Measurements from ENCODE around the gene JPH4.

The JPH4 gene

DNA sequence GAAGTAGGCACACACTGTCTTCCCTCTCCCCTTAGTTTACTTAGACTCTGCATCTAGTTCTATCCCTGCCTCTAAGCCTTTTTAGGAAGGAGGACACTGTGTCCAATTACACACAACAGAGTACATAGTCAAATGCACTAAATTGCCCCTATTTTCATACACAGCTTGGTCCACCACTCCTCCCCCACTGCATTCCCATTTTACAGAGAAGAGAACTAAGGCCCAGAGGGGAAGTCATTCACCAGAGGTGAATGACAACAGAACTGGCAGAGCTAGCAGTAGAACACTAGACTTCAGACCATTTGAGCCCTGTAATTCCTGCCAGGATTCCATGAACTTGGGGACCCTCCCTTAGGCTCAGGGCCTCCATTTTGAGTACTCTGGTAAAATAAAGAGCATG is 1.1 kb upstream of the JPH4 start:
- FAIRE-seq: no peak
- DNase-seq (ENCODE audit: insufficient read length, low spot score): no peak
- TF ChIP-seq, protein P1, sequence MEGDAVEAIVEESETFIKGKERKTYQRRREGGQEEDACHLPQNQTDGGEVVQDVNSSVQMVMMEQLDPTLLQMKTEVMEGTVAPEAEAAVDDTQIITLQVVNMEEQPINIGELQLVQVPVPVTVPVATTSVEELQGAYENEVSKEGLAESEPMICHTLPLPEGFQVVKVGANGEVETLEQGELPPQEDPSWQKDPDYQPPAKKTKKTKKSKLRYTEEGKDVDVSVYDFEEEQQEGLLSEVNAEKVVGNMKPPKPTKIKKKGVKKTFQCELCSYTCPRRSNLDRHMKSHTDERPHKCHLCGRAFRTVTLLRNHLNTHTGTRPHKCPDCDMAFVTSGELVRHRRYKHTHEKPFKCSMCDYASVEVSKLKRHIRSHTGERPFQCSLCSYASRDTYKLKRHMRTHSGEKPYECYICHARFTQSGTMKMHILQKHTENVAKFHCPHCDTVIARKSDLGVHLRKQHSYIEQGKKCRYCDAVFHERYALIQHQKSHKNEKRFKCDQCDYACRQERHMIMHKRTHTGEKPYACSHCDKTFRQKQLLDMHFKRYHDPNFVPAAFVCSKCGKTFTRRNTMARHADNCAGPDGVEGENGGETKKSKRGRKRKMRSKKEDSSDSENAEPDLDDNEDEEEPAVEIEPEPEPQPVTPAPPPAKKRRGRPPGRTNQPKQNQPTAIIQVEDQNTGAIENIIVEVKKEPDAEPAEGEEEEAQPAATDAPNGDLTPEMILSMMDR (IDR thresholded peaks at IDR 0.05; ENCODE audit: insufficient read depth, missing control alignments): no peak

DNA sequence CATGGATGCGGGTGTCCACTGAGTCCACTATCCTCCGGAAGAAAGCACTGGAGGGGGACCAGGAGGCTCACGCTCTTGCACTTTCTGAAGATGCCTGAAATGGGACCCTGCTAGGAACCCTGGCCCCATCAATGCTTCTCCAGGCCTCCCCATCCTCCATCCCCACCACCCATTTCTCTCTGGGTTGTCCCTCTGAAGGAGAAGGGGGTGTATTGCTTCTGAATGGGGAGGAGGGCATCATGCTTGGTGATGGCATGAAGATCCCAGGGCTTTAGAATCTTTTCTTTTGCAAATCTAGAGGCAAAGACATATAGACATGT is 681 bp upstream of the JPH4 start:
- TF ChIP-seq, protein P1 (IDR thresholded peaks at IDR 0.05; ENCODE audit: insufficient read depth, missing control alignments): no peak
- FAIRE-seq (no peak), DNase-seq (ENCODE audit: insufficient read length, low spot score) (no peak)

DNA sequence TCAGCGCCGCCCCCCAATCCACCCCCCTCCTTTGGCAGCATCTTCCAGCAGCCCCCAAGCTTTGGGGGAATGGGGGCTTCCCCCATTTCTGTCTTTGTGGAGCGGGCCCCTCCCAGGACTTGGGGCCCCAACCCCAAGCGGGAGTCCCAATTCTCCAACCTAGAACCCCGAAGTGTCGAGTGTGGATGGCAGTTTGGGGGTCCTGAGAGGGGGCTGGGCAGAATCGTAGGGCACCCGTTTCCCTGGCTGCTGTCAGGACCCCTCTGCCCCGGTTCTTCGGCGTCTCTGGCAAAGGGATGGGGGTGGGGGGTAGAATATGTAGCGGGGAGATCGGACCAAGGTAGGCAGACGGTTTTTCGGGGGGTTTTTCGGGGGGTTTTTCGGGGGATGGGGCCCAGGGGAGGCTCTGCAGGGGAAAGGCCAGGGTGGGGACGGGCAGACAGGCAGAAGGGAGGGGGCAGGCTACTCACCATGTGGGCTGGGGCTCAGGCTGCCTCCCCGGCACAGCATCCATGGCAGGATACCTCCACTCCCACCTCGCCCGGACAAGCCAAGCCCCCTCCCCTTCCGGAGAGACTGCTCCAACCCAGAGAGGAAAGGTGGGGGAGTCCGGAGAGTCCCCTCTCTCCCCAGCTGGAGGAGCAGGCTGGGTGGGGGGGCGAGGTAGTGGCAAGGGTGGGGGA is 739 bp downstream of the JPH4 start:
- FAIRE-seq: no peak
- no peak for DNase-seq (ENCODE audit: insufficient read length, low spot score)
- TF ChIP-seq, protein P1 (IDR thresholded peaks at IDR 0.05; ENCODE audit: insufficient read depth, missing control alignments): no peak

DNA sequence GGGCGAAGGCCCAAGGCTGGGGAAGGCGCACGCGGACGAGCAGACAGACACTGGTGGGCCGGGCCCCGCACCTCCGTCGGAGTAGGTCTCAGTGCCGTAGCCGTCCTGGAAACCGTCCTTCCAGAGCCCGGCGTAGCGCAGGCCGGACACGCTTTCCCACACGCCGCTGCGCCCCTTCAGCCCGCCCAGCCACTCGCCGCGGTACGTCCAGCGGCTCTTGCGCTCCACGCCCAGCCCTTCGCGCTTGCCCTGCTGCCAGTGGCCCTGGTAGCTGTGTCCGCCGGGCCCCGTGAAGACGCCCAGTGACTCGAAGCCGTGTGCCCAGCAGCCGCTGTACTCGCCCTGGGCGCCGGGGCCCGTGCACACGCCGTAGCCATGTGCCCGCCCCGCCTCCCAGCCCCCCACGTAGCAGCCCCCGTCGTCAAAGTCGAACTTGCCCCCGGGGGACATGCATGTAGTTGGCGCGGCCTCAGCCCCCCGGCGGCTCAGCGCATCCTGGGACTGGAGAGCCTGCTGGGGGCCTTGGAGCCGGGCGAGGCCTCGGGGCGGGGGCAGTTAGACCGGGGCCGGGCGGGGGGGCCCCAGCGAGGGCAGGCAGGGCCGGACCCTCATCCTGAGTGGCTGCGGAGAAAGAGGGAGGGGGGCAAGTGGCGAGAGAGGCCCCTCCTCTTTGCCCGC is 1.4 kb downstream of the JPH4 start:
- DNase-seq (ENCODE audit: insufficient read length, low spot score) (peak; percentile 73), FAIRE-seq (no peak)
- TF ChIP-seq, protein P1 (IDR thresholded peaks at IDR 0.05; ENCODE audit: insufficient read depth, missing control alignments): no peak

DNA sequence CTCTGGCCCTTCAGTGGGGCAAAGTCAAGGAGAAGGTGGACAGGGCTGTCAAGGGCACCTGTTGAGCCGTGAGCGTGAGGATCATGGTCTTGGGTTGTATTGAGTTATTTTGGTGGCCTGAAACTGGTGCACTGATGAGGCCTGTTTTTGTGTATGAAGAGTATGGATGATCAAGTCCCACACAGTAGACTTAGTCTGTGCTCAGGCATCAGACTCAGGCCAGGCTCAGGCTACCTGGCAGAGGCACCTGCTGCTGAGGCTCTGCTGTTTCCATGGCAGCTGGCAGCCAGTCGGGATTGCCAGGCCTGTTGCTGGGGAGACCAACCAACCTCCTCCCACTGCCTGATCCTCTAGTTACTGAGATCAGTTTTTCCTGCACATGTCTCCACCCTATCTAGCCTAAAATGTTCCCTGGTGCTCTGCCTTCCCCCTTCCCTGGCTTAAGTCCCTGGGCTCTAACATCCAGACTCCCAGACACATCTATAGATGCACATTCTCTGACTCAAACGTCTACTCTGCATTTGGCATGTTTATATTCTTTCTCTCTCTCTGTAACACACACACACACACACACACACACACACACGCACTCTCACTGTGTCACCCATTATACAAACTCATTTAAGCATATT is 5.1 kb downstream of the JPH4 start:
- FAIRE-seq (no peak), DNase-seq (ENCODE audit: insufficient read length, low spot score) (no peak)
- TF ChIP-seq, protein P1 (IDR thresholded peaks at IDR 0.05; ENCODE audit: insufficient read depth, missing control alignments): no peak

DNA sequence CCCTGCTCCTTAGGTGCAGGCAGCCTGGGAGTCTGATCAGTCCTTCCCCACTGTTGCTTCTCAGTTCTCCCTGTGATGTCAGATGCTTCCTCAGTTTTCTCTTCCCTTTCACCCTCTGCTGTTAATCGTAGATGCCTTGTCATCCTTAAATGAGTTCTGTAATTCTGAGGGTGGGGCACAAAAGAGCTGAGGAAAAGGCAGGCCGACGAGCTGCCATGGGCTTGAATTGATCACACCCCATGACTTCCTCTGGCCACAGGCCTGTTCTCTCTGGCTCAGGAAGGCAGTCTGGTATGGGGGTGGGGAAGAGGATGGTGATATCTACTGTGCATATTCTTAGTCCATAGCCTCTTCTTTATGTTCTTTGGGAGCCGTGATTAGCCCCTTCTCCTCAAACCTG is 5.8 kb downstream of the JPH4 start:
- FAIRE-seq (no peak), DNase-seq (ENCODE audit: insufficient read length, low spot score) (no peak)
- TF ChIP-seq, protein P1 (IDR thresholded peaks at IDR 0.05; ENCODE audit: insufficient read depth, missing control alignments): no peak

DNA sequence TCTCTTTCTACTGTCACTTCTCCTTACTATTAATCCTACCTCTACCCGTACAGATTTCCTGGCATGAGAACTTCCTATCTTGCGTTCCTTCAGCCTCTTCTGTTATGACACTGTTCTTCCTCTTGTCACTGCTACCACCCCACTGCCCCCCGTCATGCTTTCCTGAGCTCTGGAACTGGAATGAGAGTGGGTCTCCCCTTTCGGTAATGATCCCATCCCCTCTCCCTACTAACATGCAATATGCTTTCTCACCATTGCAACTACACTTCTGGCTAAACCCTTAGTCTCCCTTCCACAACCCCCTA is 6.1 kb downstream of the JPH4 start:
- TF ChIP-seq, protein P1 (IDR thresholded peaks at IDR 0.05; ENCODE audit: insufficient read depth, missing control alignments): no peak
- FAIRE-seq: no peak
- DNase-seq (ENCODE audit: insufficient read length, low spot score): no peak
